ENCODE results near the gene CELA3B. TPM values are rescaled to one million over a fixed set of nuclear protein-coding genes. Genes with fewer than 3 reads are reported as not detected.

Gene CELA3B
- total RNA-seq, 4 donors from 2014 or later = not detected

DNA sequence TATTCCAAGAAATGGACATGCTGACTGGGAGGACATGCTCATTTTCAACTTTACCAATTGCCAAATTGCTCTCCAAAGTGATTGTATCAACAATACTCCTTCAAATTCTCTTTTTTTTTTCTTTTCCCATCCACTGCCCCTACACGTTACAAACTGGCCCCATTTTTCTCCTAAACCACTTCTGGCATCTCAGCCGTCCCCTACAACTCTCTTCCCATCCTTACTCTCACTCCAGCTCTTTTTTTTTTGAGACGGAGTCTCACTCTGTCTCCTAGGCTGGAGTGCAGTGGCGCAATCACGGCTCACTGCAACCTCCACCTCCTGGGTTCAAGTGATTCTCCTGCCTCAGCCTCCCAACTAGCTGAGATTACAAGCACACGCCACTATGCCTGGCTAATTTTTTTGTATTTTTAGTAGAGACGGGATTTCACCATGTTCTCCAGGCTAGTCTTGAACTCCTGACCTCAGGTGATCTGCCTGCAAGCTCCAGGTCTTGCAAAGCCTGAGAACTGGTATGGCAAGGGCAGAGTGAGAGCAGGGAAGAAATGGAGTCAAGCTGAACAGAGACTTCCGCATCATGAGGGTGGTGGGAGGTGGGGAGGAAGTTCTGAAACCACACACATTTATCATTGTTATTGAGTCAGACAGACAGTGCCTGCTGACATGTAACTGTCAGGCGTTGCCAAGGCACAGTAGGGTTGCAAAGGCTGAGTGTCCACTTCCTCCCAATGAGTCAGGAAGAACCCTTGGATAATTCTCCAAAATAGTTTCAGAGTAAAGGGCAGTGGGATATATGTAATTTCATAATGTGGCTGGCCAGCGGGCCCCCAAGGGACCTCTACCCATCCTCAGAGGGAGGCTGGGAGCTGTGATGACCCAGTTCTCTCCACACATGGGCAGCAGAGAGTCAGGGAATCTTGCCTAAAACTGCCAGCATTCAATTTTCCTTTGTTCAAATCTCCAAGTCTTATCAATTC lies 42.0 kb downstream of the CELA3B start:
- peak in 2 of 3 donors; percentile 63 to 87 for DNase-seq
- Histone ChIP-seq H3K9me3 (no peaks in the 10 kb centered on the region), H3K36me3 (no peaks in the 10 kb centered on the region), H3K27ac (peak overlapping the region in 3 of 4 donors; percentile 49 to 65 (median 61)), H3K4me3 (no peak overlapping the region), H3K27me3 (no peaks in the 10 kb centered on the region), H3K4me1 (peaks cover 0 to under 1% (median 0%) of the 10 kb centered on the region in 4 donors)
- TF ChIP-seq, protein P1, sequence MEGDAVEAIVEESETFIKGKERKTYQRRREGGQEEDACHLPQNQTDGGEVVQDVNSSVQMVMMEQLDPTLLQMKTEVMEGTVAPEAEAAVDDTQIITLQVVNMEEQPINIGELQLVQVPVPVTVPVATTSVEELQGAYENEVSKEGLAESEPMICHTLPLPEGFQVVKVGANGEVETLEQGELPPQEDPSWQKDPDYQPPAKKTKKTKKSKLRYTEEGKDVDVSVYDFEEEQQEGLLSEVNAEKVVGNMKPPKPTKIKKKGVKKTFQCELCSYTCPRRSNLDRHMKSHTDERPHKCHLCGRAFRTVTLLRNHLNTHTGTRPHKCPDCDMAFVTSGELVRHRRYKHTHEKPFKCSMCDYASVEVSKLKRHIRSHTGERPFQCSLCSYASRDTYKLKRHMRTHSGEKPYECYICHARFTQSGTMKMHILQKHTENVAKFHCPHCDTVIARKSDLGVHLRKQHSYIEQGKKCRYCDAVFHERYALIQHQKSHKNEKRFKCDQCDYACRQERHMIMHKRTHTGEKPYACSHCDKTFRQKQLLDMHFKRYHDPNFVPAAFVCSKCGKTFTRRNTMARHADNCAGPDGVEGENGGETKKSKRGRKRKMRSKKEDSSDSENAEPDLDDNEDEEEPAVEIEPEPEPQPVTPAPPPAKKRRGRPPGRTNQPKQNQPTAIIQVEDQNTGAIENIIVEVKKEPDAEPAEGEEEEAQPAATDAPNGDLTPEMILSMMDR (IDR thresholded peaks at IDR 0.05) = peak in 2 of 6 experiments; percentile 12 to 15
- TF ChIP-seq POLR2A (IDR thresholded peaks at IDR 0.05) = no peak

DNA sequence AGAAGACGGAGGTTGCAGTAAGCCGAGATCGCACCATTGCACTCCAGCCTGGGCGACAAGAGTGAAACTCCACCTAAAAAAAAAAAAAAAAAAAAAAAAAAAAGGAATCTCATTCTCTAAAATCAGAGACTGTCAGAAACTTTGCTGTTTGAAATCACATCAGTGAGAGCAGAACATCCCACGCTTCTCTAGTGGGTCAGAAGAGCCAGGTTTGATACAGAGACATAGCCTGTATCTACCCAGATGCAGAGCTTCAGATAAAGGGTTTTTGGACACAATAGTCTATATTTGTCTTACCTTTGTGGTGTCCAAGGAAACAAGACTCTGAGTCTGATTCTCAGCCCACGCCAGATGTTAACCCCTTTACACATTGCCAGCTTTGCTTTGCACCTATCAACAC lies 44.2 kb downstream of the CELA3B start:
- H3K4me1 ChIP-seq = peaks cover 0 to 9% (median 0%) of the 10 kb centered on the region in 4 donors
- no peak overlapping the region for H3K4me3 ChIP-seq
- H3K9me3 ChIP-seq = no peaks in the 10 kb centered on the region
- DNase-seq = no peak
- H3K36me3 ChIP-seq = no peaks in the 10 kb centered on the region
- TF ChIP-seq POLR2A (IDR thresholded peaks at IDR 0.05) = no peak
- TF ChIP-seq, protein P1 (IDR thresholded peaks at IDR 0.05) = no peak
- no peaks in the 10 kb centered on the region for H3K27me3 ChIP-seq
- H3K27ac ChIP-seq = no peak overlapping the region

DNA sequence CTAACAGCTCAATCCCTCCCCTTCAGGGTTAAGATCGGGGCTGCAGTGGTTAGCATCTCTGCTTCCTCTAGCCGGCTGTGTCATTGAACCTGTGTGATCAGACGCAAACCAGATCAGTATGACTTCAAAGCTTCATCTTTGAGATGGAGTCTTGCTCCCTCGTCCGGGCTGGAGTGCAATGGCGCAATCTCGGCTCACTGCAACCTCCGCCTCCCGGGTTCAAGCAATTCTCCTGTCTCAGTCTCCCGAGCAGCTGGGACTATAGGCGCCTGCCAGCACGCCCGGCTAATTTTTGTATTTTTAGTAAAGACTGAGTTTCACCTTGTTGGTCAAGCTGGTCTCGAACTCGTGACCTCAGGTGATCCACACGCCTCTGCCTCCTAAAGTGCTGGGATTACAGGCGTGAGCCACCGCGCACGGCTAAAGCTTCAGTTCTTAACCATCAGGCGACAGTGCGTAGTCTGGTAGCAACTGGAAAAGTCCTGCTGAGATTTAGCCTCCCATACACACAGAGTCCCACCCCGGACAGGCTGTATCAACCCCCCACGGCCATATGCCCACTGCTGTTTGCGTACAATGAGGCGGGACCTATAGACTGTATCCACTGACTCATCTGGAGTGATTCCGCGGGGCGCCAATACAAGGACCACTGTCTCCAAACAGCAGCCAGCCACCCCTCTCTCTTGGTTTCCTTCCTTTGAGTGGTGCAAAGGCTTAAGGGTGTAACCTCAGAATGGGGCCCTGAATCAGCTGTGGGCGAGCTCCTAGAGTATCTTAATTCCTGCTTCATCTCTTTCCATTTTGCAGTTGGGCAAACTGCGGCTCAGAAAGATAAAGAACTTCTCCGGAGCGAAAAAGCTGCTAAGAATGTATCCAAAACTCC lies 47.9 kb downstream of the CELA3B start:
- Histone ChIP-seq H3K36me3 (no peaks in the 10 kb centered on the region), H3K4me1 (peaks cover 0 to 13% (median 0%) of the 10 kb centered on the region in 4 donors), H3K9me3 (no peaks in the 10 kb centered on the region), H3K27me3 (no peaks in the 10 kb centered on the region), H3K27ac (peak overlapping the region; percentile 98 to 100 (median 100)), H3K4me3 (peak overlapping the region; percentile 91 to 97 (median 93))
- DNase-seq = peak; percentile 70 to 87 (median 81)
- TF ChIP-seq, protein P1 (IDR thresholded peaks at IDR 0.05) = peak in 3 of 6 experiments; percentile 9 to 33 (median 11)
- TF ChIP-seq POLR2A (IDR thresholded peaks at IDR 0.05) = no peak

DNA sequence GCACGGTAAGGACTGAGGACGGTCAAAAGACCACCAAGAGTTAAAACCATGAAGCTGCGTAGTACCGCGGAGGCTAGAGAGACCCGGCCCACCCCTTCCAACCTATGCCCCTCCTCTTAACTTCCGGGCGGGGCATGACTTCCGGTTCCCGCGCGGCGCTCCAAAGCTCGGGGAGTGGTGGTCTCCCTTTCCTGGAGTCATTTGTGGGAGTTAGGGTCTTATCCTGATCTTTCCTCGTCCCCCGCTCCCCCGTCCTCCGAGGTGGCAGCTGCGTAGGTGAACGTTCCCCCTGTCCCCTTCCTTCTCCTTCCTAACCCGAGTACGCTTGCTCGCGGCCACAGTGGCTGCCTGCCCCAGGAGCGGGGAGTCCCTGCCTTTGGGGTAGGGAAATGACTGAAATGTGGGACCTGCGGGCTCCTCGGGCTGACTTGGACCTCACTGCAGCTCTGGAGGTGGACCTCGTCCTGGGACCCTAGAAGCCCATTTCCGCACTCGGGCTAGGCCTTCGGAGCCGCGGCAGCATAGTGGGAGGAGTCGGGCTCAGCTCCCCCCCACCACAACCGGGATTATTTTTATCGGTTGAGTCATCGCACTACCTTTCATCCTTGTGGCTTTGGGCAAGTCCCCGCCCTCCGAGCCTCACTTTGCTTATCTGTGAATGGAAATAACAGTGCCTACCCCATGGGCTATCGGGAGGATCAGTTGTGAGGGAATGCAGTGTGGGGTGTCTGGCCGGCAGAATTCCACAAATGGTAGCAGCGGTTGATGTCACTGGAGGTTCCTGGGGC lies 48.7 kb downstream of the CELA3B start:
- Histone ChIP-seq H3K4me3 (peak overlapping the region; percentile 91 to 97 (median 93)), H3K27me3 (no peaks in the 10 kb centered on the region), H3K27ac (peak overlapping the region; percentile 98 to 100 (median 100)), H3K9me3 (no peaks in the 10 kb centered on the region), H3K36me3 (no peaks in the 10 kb centered on the region), H3K4me1 (peaks cover 0 to 19% (median 0%) of the 10 kb centered on the region in 4 donors)
- TF ChIP-seq, protein P1 (IDR thresholded peaks at IDR 0.05) = no peak
- peak; percentile 75 to 78 for TF ChIP-seq POLR2A (IDR thresholded peaks at IDR 0.05)
- DNase-seq = peak; percentile 90 to 94 (median 91)

DNA sequence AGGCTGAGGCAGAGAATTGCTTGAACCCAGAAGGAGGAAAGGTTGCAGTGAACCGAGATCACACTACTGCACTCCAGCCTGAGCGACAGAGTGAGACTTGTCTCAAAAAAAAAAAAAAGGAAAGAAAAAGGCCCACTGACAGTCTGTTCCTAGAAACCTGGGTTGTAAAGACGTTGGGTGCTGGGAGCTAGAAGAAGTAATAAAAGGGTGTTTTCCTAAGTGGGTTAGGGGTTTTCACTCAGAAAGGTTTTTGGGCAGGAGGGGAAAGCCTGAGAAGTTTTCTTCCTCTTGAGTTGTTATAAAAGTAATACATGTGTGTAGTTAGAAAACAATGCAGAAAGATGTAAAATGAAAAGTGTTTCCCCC lies 50.1 kb downstream of the CELA3B start:
- Histone ChIP-seq H3K9me3 (no peaks in the 10 kb centered on the region), H3K27me3 (no peaks in the 10 kb centered on the region), H3K27ac (no peak overlapping the region), H3K36me3 (no peaks in the 10 kb centered on the region), H3K4me3 (no peak overlapping the region), H3K4me1 (peaks cover 0 to 32% (median 0%) of the 10 kb centered on the region in 4 donors)
- no peak for DNase-seq
- TF ChIP-seq POLR2A (IDR thresholded peaks at IDR 0.05) = no peak
- TF ChIP-seq, protein P1 (IDR thresholded peaks at IDR 0.05) = no peak

Data from Peyer's patch (tissue), 4 donors.